Measurements from ENCODE around the gene ERC1.

The ERC1 gene

DNA sequence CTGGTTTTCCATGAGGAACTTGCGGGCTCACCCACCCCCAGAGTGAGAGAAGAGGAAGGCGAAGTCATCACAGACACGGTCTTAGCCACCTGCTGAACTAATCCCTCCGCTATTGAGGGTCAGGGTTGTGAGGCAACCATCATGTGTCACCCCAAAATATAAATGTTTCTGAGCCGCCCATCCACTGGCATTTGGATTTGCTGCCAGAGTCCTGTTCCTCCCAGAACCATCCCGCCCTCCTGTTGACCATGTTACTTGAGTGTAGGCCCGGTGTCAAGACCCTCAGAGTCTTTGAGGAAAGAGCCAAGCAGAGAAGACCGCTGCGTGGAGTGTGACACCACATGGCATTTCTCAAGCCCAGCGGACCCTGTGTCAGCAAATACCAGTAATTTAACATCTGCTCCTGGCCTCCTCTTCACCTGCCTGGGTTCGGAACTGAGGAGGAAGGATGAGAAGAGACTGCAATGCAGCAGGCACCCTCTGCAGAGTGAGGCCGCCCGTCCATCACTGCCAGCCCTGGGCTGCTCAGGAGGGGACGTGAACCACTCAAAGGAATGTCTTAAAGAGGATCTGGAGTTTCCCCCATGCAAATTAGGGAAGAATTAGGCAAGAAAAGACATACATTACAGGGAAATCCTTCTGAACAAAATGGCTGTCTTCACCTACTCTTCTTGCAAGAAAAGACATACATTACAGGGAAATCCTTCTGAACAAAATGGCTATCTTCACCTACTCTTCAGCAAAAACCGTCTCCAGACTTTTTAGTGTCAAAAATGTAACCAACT lies 502.9 kb downstream of the ERC1 start:
- no peak overlapping the region for H3K9ac ChIP-seq
- no peaks in the 10 kb centered on the region for H3K27me3 ChIP-seq (ENCODE audit: insufficient read depth, low read depth)
- H3K4me1 ChIP-seq (ENCODE audit: low read depth, poor library complexity, severe bottlenecking) = no peaks in the 10 kb centered on the region
- H2AFZ ChIP-seq (ENCODE audit: low read depth) = no peak overlapping the region
- H4K20me1 ChIP-seq (ENCODE audit: insufficient read depth) = no peaks in the 10 kb centered on the region
- no peaks in the 10 kb centered on the region for H3K79me2 ChIP-seq (ENCODE audit: insufficient read depth, low read depth)
- H3K36me3 ChIP-seq (ENCODE audit: insufficient read depth) = no peaks in the 10 kb centered on the region
- H3K4me3 ChIP-seq (IDR thresholded peaks at IDR 0.05; ENCODE audit: insufficient read depth, low read depth, low read length) = no peak overlapping the region
- no peak overlapping the region for H3K27ac ChIP-seq
- H3K4me2 ChIP-seq = no peak overlapping the region
- TF ChIP-seq, protein P1, sequence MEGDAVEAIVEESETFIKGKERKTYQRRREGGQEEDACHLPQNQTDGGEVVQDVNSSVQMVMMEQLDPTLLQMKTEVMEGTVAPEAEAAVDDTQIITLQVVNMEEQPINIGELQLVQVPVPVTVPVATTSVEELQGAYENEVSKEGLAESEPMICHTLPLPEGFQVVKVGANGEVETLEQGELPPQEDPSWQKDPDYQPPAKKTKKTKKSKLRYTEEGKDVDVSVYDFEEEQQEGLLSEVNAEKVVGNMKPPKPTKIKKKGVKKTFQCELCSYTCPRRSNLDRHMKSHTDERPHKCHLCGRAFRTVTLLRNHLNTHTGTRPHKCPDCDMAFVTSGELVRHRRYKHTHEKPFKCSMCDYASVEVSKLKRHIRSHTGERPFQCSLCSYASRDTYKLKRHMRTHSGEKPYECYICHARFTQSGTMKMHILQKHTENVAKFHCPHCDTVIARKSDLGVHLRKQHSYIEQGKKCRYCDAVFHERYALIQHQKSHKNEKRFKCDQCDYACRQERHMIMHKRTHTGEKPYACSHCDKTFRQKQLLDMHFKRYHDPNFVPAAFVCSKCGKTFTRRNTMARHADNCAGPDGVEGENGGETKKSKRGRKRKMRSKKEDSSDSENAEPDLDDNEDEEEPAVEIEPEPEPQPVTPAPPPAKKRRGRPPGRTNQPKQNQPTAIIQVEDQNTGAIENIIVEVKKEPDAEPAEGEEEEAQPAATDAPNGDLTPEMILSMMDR (conservative IDR thresholded peaks at IDR 0.05; ENCODE audit: low read depth, low read length) = no peak

DNA sequence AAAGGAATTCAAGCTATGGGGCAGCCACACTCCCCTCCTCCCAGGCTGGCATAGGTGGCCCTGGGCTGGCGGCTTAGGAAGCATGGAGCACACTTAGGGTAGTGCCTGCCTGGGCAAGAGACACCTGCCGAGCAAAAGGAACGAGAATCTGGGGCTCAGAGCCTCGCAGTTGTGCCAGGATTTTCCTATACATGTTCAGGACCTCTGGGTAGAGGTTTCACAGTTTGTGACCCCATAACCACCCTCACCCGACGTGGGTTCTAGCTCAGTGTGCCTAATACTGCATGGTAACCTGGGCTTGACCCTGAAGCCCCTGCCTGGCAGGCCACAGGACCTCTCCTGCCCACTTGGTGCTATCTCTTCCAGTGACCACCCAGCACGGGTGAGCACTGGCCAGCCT lies 503.8 kb downstream of the ERC1 start:
- Histone ChIP-seq H3K4me2 (no peak overlapping the region), H3K27me3 (ENCODE audit: insufficient read depth, low read depth) (no peaks in the 10 kb centered on the region), H3K36me3 (ENCODE audit: insufficient read depth) (no peaks in the 10 kb centered on the region), H2AFZ (ENCODE audit: low read depth) (no peak overlapping the region), H4K20me1 (ENCODE audit: insufficient read depth) (no peaks in the 10 kb centered on the region), H3K4me3 (IDR thresholded peaks at IDR 0.05; ENCODE audit: insufficient read depth, low read depth, low read length) (no peak overlapping the region), H3K79me2 (ENCODE audit: insufficient read depth, low read depth) (no peaks in the 10 kb centered on the region), H3K4me1 (ENCODE audit: low read depth, poor library complexity, severe bottlenecking) (no peaks in the 10 kb centered on the region), H3K9ac (no peak overlapping the region), H3K27ac (no peak overlapping the region)
- TF ChIP-seq, protein P1 (conservative IDR thresholded peaks at IDR 0.05; ENCODE audit: low read depth, low read length) = no peak

DNA sequence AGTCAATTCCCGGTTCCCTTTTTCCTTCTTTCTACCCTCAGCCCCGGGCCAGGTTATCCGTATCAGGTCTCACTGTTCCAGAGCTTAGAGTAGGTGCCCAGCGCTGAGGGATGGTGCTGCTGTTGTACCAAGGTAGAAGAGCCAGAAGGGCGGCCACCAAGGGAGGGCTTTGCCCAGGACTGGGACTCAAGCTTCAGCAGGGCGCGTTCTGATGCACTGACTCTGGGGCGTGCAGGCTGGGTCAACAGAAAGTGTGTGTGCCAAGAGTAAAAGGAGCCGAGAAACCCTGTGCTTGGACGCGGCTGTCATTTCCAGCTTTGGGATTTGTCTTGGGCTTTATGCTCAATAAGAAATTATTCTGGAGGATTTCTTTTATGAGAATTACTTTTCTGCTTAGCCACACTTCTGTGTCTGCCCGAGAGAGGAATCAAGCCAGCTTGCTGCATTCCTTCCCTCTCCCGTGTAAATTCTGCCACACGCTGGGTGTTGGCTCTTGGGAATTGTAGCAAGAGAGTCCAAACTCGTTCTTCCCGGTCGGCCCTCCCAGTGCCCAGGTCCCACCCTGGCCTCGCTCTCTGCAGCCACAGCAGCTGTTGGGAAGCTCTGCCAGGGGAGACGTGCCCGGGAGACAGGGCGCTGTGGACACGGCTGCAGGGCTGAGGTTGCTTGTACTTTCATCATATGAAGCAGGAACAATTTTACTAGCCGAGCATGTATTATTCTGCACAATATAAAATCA lies 505.3 kb downstream of the ERC1 start:
- no peak overlapping the region for H3K4me3 ChIP-seq (IDR thresholded peaks at IDR 0.05; ENCODE audit: insufficient read depth, low read depth, low read length)
- H3K27ac ChIP-seq = no peak overlapping the region
- H3K4me1 ChIP-seq (ENCODE audit: low read depth, poor library complexity, severe bottlenecking) = no peaks in the 10 kb centered on the region
- H3K4me2 ChIP-seq = no peak overlapping the region
- H3K27me3 ChIP-seq (ENCODE audit: insufficient read depth, low read depth) = no peaks in the 10 kb centered on the region
- TF ChIP-seq, protein P1 (conservative IDR thresholded peaks at IDR 0.05; ENCODE audit: low read depth, low read length) = no peak
- H4K20me1 ChIP-seq (ENCODE audit: insufficient read depth) = no peaks in the 10 kb centered on the region
- no peak overlapping the region for H2AFZ ChIP-seq (ENCODE audit: low read depth)
- no peaks in the 10 kb centered on the region for H3K36me3 ChIP-seq (ENCODE audit: insufficient read depth)
- H3K79me2 ChIP-seq (ENCODE audit: insufficient read depth, low read depth) = no peaks in the 10 kb centered on the region
- H3K9ac ChIP-seq = no peak overlapping the region

DNA sequence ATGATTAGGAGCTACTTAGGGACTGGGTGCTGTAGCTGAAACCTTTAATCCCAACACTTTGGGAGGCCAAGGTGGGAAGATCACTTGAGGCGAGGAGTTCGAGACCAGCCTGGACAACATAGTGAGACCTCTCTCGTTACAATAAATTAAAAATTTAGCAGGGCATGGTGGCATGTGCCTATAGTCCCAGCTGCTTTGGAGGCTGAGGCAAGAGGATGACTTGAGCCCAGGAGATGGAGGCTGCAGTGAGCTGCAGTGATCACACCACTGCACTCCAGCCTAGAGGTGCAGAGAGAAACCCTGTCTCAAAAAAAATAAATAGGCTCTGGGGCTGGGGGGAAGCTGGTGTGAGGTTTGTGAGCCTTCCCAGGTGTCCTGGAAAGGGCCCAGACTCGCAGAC lies 506.1 kb downstream of the ERC1 start:
- Histone ChIP-seq H3K4me3 (IDR thresholded peaks at IDR 0.05; ENCODE audit: insufficient read depth, low read depth, low read length) (no peak overlapping the region), H3K27me3 (ENCODE audit: insufficient read depth, low read depth) (no peaks in the 10 kb centered on the region), H4K20me1 (ENCODE audit: insufficient read depth) (no peaks in the 10 kb centered on the region), H3K36me3 (ENCODE audit: insufficient read depth) (no peaks in the 10 kb centered on the region), H3K9ac (no peak overlapping the region), H3K4me1 (ENCODE audit: low read depth, poor library complexity, severe bottlenecking) (no peaks in the 10 kb centered on the region), H3K79me2 (ENCODE audit: insufficient read depth, low read depth) (no peaks in the 10 kb centered on the region), H3K27ac (no peak overlapping the region), H3K4me2 (no peak overlapping the region), H2AFZ (ENCODE audit: low read depth) (no peak overlapping the region)
- TF ChIP-seq, protein P1 (conservative IDR thresholded peaks at IDR 0.05; ENCODE audit: low read depth, low read length) = no peak
